ENCODE data around the gene RAB3D.

RAB3D gene

GRCh38 chr19:11375143-11375948 is 35.9 kb upstream of the RAB3D start (continued):
- TF ChIP-seq INSM2 (tag by site-specific recombination; IDR thresholded peaks at IDR 0.05) (no peak), ZNF354C (tag by site-specific recombination; IDR thresholded peaks at IDR 0.05; ENCODE audit: borderline replicate concordance, low read depth) (no peak), REST (tag by site-specific recombination; IDR thresholded peaks at IDR 0.05) (0 out of 2 replicates have a peak, but pooled peaks have one; percentile 22), ZBTB21 (tag by site-specific recombination; IDR thresholded peaks at IDR 0.05) (0 out of 2 replicates have a peak, but pooled peaks have one; percentile 16), ZNF155 (tag by site-specific recombination; IDR thresholded peaks at IDR 0.05) (no peak), GLIS2 (tag by site-specific recombination; IDR thresholded peaks at IDR 0.05) (no peak), ZNF404 (tag by site-specific recombination; IDR thresholded peaks at IDR 0.05) (no peak), ZSCAN5A (tag by site-specific recombination; IDR thresholded peaks at IDR 0.05) (no peak), ZNF600 (tag by site-specific recombination; IDR thresholded peaks at IDR 0.05) (peak; percentile 31; the same call in 1 of the 2 replicates), EGR2 (tag by site-specific recombination; IDR thresholded peaks at IDR 0.05; ENCODE audit: low read depth) (no peak), ZNF670 (tag by site-specific recombination; IDR thresholded peaks at IDR 0.05; ENCODE audit: low read depth) (no peak), ZNF580 (tag by site-specific recombination; IDR thresholded peaks at IDR 0.05) (peak; percentile 45; the same call in 1 of the 2 replicates), MEIS1 (CRISPR knock-in tag; IDR thresholded peaks at IDR 0.05; ENCODE audit: borderline replicate concordance) (no peak), GLI4 (tag by site-specific recombination; IDR thresholded peaks at IDR 0.05) (no peak), ZNF324 (tag by site-specific recombination; IDR thresholded peaks at IDR 0.05) (0 out of 2 replicates have a peak, but pooled peaks have one; percentile 35), ZNF2 (tag by site-specific recombination; IDR thresholded peaks at IDR 0.05) (no peak), KLF7 (tag by site-specific recombination; IDR thresholded peaks at IDR 0.05; ENCODE audit: borderline replicate concordance) (no peak), ZNF133 (tag by site-specific recombination; IDR thresholded peaks at IDR 0.05) (no peak), MZF1 (tag by site-specific recombination; IDR thresholded peaks at IDR 0.05; ENCODE audit: borderline replicate concordance) (no peak), ZNF518A (tag by site-specific recombination; conservative IDR thresholded peaks at IDR 0.05; ENCODE audit: low read depth) (no peak), ZNF473 (tag by site-specific recombination; IDR thresholded peaks at IDR 0.05) (no peak), ZNF398 (tag by site-specific recombination; IDR thresholded peaks at IDR 0.05) (no peak), ZNF664 (tag by site-specific recombination; IDR thresholded peaks at IDR 0.05) (no peak), ZSCAN30 (tag by site-specific recombination; IDR thresholded peaks at IDR 0.05) (no peak)
